DMS 273 (cell line): ENCODE results near the gene HSPA9.

ENCODE experiments used
- DNase-seq: peaks from one replicate; lab custom pipeline; 2025; ENCODE audit not compliant: unreplicated experiment; lab: John Stamatoyannopoulos, UW

The HSPA9 gene

GRCh38 chr5:138575194-138576015, at the start of gene HSPA9:
TSS of gene HSPA9 (minus strand) at chr5:138575401. CDS start at chr5:138575318, 83 bp downstream.
- DNase-seq, result peak; percentile 100

GRCh38 chr5:138623053-138623452, 47.9 kb upstream of the HSPA9 start:
- no peak for DNase-seq

GRCh38 chr5:138622051-138622450, 46.9 kb upstream of the HSPA9 start:
- DNase-seq, result no peak

GRCh38 chr5:138620663-138621224, 45.5 kb upstream of the HSPA9 start:
- no peak for DNase-seq

GRCh38 chr5:138616508-138616907, 41.3 kb upstream of the HSPA9 start:
- no peak for DNase-seq

GRCh38 chr5:138615461-138615860, 40.3 kb upstream of the HSPA9 start:
- DNase-seq, result no peak

GRCh38 chr5:138611678-138612218, 36.5 kb upstream of the HSPA9 start:
- DNase-seq, result no peak

GRCh38 chr5:138610918-138611677, 35.9 kb upstream of the HSPA9 start:
- no peak for DNase-seq

- no peak for DNase-seq
These were observed 35.3 kb upstream of the HSPA9 start for GRCh38 chr5:138610415-138610917.

GRCh38 chr5:138606378-138607064, 31.3 kb upstream of the HSPA9 start:
- DNase-seq, result peak; percentile 20

- no peak for DNase-seq
These were observed 30.2 kb upstream of the HSPA9 start for GRCh38 chr5:138605254-138605972.

GRCh38 chr5:138604176-138604785, 29.1 kb upstream of the HSPA9 start:
- DNase-seq, result no peak

- no peak for DNase-seq
These were observed 28.2 kb upstream of the HSPA9 start for GRCh38 chr5:138603249-138603920.

- DNase-seq, result no peak
These were observed 27.3 kb upstream of the HSPA9 start for GRCh38 chr5:138602371-138603000.

- no peak for DNase-seq
These were observed 26.2 kb upstream of the HSPA9 start for GRCh38 chr5:138601444-138601843.

- no peak for DNase-seq
These were observed 25.2 kb upstream of the HSPA9 start for GRCh38 chr5:138600446-138600845.

GRCh38 chr5:138597661-138598400, 22.6 kb upstream of the HSPA9 start:
- DNase-seq, result no peak
